Measurements from ENCODE around the gene UQCC2. TPM values are rescaled to one million over a fixed set of nuclear protein-coding genes. Genes with fewer than 3 reads are reported as not detected.
A peak's percentile ranks its signal among the peaks of the same experiment; 100 is the strongest.

Gene UQCC2
- total RNA-seq, 2 experiments from 2014 or later = 64.9 to 85.3 TPM

DNA sequence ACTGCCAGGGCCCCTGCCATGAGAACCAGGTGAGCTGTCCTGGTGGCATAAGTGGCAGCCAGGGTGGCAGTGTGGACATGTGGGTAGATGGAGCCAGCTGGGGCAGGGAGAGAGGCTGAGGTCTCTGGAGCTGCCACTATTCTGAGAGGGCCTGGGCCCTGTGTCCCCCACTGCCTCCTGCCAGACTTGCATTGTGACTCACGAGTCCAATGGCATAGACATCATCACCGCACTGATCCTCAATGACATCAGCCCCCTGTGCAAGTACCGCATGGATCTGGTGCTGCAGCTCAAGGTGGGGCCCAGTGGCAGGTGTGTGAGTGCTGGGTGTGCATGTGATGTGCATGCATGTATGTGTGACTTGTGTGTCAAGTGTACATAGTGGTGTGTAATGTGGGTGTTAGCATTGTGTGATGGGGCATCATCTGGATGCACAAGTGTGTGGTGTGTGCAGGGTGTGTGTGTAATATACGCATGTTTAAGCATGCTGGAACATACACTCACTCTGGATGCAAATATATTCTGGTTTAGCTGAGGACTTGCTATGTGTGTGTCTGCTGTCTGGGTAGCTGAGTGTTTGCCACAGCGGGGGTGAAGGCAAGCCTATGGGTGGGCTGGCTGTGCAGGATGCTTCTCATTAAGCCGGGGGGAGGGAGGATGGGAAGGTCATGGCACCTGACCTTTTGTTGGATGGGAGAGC, 25.1 kb downstream of the UQCC2 start:
- H3K4me3 ChIP-seq (ENCODE audit: low read depth, low read length, poor library complexity, severe bottlenecking) = no peak overlapping the region
- H3K36me3 ChIP-seq (ENCODE audit: insufficient read depth, low read length) = peaks cover 97% of the 10 kb centered on the region
- TF ChIP-seq, protein P1, sequence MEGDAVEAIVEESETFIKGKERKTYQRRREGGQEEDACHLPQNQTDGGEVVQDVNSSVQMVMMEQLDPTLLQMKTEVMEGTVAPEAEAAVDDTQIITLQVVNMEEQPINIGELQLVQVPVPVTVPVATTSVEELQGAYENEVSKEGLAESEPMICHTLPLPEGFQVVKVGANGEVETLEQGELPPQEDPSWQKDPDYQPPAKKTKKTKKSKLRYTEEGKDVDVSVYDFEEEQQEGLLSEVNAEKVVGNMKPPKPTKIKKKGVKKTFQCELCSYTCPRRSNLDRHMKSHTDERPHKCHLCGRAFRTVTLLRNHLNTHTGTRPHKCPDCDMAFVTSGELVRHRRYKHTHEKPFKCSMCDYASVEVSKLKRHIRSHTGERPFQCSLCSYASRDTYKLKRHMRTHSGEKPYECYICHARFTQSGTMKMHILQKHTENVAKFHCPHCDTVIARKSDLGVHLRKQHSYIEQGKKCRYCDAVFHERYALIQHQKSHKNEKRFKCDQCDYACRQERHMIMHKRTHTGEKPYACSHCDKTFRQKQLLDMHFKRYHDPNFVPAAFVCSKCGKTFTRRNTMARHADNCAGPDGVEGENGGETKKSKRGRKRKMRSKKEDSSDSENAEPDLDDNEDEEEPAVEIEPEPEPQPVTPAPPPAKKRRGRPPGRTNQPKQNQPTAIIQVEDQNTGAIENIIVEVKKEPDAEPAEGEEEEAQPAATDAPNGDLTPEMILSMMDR (conservative IDR thresholded peaks at IDR 0.05; ENCODE audit: low read length) = no peak
- no peak for TF ChIP-seq EZH2phosphoT487 (IDR thresholded peaks at IDR 0.05; ENCODE audit: borderline replicate concordance, low read depth, low read length)
- H3K9me3 ChIP-seq (ENCODE audit: low read length) = no peaks in the 10 kb centered on the region
- no peaks in the 10 kb centered on the region for H3K4me1 ChIP-seq (ENCODE audit: insufficient read depth, low read length, poor library complexity, severe bottlenecking)
- H2AFZ ChIP-seq (ENCODE audit: low read length) = no peak overlapping the region
- ChIA-PET CTCF (ENCODE audit: unreplicated experiment) (interaction anchor here (0.9 kb wide), 1 partner anchor 11 kb away, joined by 5 read pairs; no protein-coding TSS in a partner anchor), POLR2A (no interaction called here)
- intact Hi-C loops (cut with micrococcal nuclease; ENCODE audit: unreplicated experiment) = no loop called here
- no TSS peak for BruUV-seq (replicated peaks)
- no peak for DNase-seq (ENCODE audit: low spot score)
- H4K20me1 ChIP-seq (ENCODE audit: insufficient read depth, low read length) = no peaks in the 10 kb centered on the region
- H3K4me2 ChIP-seq (ENCODE audit: low read length) = no peak overlapping the region
- H3K79me2 ChIP-seq (ENCODE audit: insufficient read depth, low read depth, low read length) = no peaks in the 10 kb centered on the region
- H3K27ac ChIP-seq (ENCODE audit: low read depth, low read length, poor library complexity, severe bottlenecking) = no peak overlapping the region
- H3K9me2 ChIP-seq (ENCODE audit: insufficient read depth, low read length) = no peaks in the 10 kb centered on the region

DNA sequence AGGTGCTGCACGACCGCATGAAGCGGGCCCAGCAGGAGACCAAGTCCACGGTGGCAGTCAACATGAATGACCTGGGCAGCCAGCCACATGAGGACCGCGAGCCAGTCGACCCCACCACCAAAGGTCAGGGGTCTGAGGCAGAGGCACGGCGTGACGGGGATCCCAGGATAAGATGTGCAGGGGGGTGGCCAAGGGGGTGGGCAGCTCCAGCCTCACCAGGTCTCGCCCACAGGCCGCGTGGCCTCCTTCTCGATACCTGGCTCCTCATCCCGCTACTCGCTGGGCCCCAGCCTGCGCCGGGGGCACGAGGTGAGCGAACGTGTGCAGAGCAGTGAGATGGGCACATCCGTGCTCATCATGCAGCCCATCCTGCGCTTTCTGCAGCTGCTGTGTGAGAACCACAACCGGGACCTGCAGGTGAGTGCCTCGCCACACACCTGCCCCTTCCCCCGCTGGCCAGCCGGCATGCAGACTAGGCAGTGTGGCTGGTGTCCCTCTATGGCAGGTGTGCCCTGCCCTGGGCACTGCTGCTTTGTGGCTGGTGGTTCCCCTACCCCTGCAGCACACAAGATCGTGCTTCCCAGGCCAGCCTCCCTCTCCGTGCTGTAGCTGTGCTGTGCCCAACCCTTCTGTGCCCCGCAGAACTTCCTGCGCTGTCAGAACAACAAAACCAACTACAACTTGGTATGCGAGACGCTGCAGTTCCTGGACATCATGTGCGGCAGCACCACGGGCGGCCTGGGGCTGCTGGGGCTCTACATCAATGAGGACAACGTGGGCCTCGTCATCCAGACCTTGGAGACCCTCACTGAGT, 25.9 kb downstream of the UQCC2 start:
- Histone ChIP-seq H3K4me3 (ENCODE audit: low read depth, low read length, poor library complexity, severe bottlenecking) (no peak overlapping the region), H3K79me2 (ENCODE audit: insufficient read depth, low read depth, low read length) (no peaks in the 10 kb centered on the region), H3K27ac (ENCODE audit: low read depth, low read length, poor library complexity, severe bottlenecking) (no peak overlapping the region), H4K20me1 (ENCODE audit: insufficient read depth, low read length) (no peaks in the 10 kb centered on the region), H3K9me2 (ENCODE audit: insufficient read depth, low read length) (no peaks in the 10 kb centered on the region), H3K36me3 (ENCODE audit: insufficient read depth, low read length) (peaks cover 95% of the 10 kb centered on the region), H3K4me2 (ENCODE audit: low read length) (no peak overlapping the region), H3K4me1 (ENCODE audit: insufficient read depth, low read length, poor library complexity, severe bottlenecking) (no peaks in the 10 kb centered on the region), H2AFZ (ENCODE audit: low read length) (no peak overlapping the region), H3K9me3 (ENCODE audit: low read length) (no peaks in the 10 kb centered on the region)
- intact Hi-C loops (cut with micrococcal nuclease; ENCODE audit: unreplicated experiment) = no loop called here
- TF ChIP-seq, protein P1 (conservative IDR thresholded peaks at IDR 0.05; ENCODE audit: low read length) = no peak
- no peak for TF ChIP-seq EZH2phosphoT487 (IDR thresholded peaks at IDR 0.05; ENCODE audit: borderline replicate concordance, low read depth, low read length)
- ChIA-PET CTCF (ENCODE audit: unreplicated experiment) (no interaction called here), POLR2A (no interaction called here)
- TSS peak; percentile 64 for BruUV-seq (replicated peaks)
- no peak for DNase-seq (ENCODE audit: low spot score)

DNA sequence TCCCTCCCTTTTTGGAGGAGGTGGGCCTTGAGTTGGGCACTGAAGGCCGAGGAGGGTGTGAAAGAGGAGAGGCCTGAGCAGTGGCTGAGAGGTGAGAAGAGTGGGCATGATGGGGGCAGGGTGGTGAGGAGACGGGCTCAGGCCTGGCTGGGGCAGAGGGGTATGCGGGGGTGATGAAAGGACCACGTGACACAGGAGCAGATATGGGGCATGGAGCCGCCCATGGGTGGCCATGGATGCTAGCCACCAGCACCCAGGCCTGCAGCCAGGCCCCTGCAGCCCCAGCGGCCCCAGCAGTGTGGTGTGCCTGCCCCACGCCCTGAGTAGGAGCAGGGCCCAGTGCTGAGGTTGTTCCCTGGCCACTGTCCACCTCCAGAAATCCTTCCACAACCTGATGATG, 26.5 kb downstream of the UQCC2 start:
- no peak overlapping the region for H3K27ac ChIP-seq (ENCODE audit: low read depth, low read length, poor library complexity, severe bottlenecking)
- TF ChIP-seq EZH2phosphoT487 (IDR thresholded peaks at IDR 0.05; ENCODE audit: borderline replicate concordance, low read depth, low read length) = no peak
- TF ChIP-seq, protein P1 (conservative IDR thresholded peaks at IDR 0.05; ENCODE audit: low read length) = no peak
- intact Hi-C loops (cut with micrococcal nuclease; ENCODE audit: unreplicated experiment) = no loop called here
- no peak for DNase-seq (ENCODE audit: low spot score)
- no peak overlapping the region for H3K4me2 ChIP-seq (ENCODE audit: low read length)
- H3K9me2 ChIP-seq (ENCODE audit: insufficient read depth, low read length) = no peaks in the 10 kb centered on the region
- H4K20me1 ChIP-seq (ENCODE audit: insufficient read depth, low read length) = no peaks in the 10 kb centered on the region
- H3K4me1 ChIP-seq (ENCODE audit: insufficient read depth, low read length, poor library complexity, severe bottlenecking) = no peaks in the 10 kb centered on the region
- POLR2A ChIA-PET = no interaction called here
- no peaks in the 10 kb centered on the region for H3K9me3 ChIP-seq (ENCODE audit: low read length)
- peaks cover 95% of the 10 kb centered on the region for H3K36me3 ChIP-seq (ENCODE audit: insufficient read depth, low read length)
- CTCF ChIA-PET (ENCODE audit: unreplicated experiment) = no interaction called here
- H3K4me3 ChIP-seq (ENCODE audit: low read depth, low read length, poor library complexity, severe bottlenecking) = no peak overlapping the region
- no peaks in the 10 kb centered on the region for H3K79me2 ChIP-seq (ENCODE audit: insufficient read depth, low read depth, low read length)
- H2AFZ ChIP-seq (ENCODE audit: low read length) = no peak overlapping the region
- BruUV-seq (replicated peaks) = no TSS peak
